T1000 (cell line): ENCODE measurements around the gene MAMLD1.

Experiments
- DNase-seq: peaks from one replicate; lab custom pipeline; 2025; ENCODE audit warnings: mixed read lengths; lab: John Stamatoyannopoulos, UW

MAMLD1 gene

GRCh38 chrX:150459196-150459595 is 96.1 kb downstream of the MAMLD1 start:
- DNase-seq = no peak

GRCh38 chrX:150460063-150460462 is 96.9 kb downstream of the MAMLD1 start:
- no peak for DNase-seq

GRCh38 chrX:150460781-150461180 is 97.7 kb downstream of the MAMLD1 start:
- no peak for DNase-seq

- no peak for DNase-seq
Measured at GRCh38 chrX:150463566-150463965, 100.4 kb downstream of the MAMLD1 start.

- DNase-seq = no peak
Measured at GRCh38 chrX:150464001-150464400, 100.9 kb downstream of the MAMLD1 start.

GRCh38 chrX:150465326-150465725 is 102.2 kb downstream of the MAMLD1 start:
- DNase-seq = no peak

GRCh38 chrX:150465881-150466775 is 103.0 kb downstream of the MAMLD1 start:
- no peak for DNase-seq

- DNase-seq = no peak
Measured at GRCh38 chrX:150472306-150472705, 109.2 kb downstream of the MAMLD1 start.

GRCh38 chrX:150473371-150473770 is 110.3 kb downstream of the MAMLD1 start:
- DNase-seq = no peak

GRCh38 chrX:150475461-150475860 is 112.3 kb downstream of the MAMLD1 start:
- no peak for DNase-seq

GRCh38 chrX:150476164-150476699 is 113.1 kb downstream of the MAMLD1 start:
- DNase-seq = no peak

GRCh38 chrX:150477371-150477770 is 114.3 kb downstream of the MAMLD1 start:
- no peak for DNase-seq

GRCh38 chrX:150478496-150479492 is 115.7 kb downstream of the MAMLD1 start:
- no peak for DNase-seq

GRCh38 chrX:150482537-150483206 is 119.6 kb downstream of the MAMLD1 start:
- DNase-seq = no peak

- no peak for DNase-seq
Measured at GRCh38 chrX:150483356-150483985, 120.4 kb downstream of the MAMLD1 start.

GRCh38 chrX:150486011-150486410 is 122.9 kb downstream of the MAMLD1 start:
- no peak for DNase-seq

- DNase-seq = no peak
Measured at GRCh38 chrX:150487369-150488094, 124.4 kb downstream of the MAMLD1 start.

GRCh38 chrX:150489359-150490015 is 126.4 kb downstream of the MAMLD1 start:
- DNase-seq = no peak

GRCh38 chrX:150495496-150495895 is 132.4 kb downstream of the MAMLD1 start:
- no peak for DNase-seq

- no peak for DNase-seq
Measured at GRCh38 chrX:150499240-150499639, 136.1 kb downstream of the MAMLD1 start.
